Liver (tissue), 2 donors: Measurements from ENCODE around the gene ZNF618.

Experiments used
- CTCF ChIP-seq: fragments of 150-350 bp; IDR thresholded peaks from 2 replicates; pipeline ENCODE4 v1.5.1; 2017; ENCODE audit warnings: improper control_type of control experiment, low read depth, low read length; ENCODE audit not compliant: missing input control
- MAX ChIP-seq: IDR thresholded peaks from 2 replicates; pipeline ENCODE4 v1.6.1; 2016; ENCODE audit warnings: antibody characterized with exemption
- donor health status: healthy.

DNA sequence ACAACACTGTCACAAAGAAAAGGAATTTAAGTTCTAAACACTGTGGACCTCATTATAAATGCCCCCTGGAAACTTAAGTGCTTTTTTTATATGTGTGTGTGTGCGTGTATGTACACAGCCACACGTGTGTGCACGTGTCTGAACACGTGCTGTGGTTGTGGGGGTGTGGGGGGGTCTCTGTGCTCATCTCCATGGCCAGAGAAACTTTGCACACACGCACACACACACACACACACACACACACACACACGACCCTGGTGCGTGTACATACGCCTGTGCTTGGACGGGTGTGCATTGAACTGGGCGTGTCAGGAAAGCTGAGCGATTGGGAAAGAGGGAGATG, 174.1 kb downstream of the ZNF618 start:
- no peak for TF ChIP-seq CTCF
- no peak for TF ChIP-seq MAX
